Keratinocyte (primary cell): ENCODE results near the gene ITGA3. TPM values are rescaled to one million over a fixed set of nuclear protein-coding genes. Genes with fewer than 3 reads are reported as not detected.

Experiments used
- DNase-seq: peaks from one replicate; pipeline ENCODE4 v3.0.0-alpha.2; 2011; ENCODE audit warnings: low read depth, missing footprints, low spot score
- FAIRE-seq: peaks from 2 replicates; lab custom pipeline; 2011; peaks lifted over from hg19 to GRCh38; lab: Jason Lieb, UNC
- H2AFZ ChIP-seq: 2 replicates; pipeline ENCODE4 v1.6.0; 2012; ENCODE audit warnings: low read length, control low read depth, inconsistent platforms; ENCODE audit not compliant: control insufficient read depth
- H3K27ac ChIP-seq: 2 replicates; pipeline ENCODE4 v1.5.1; 2011; ENCODE audit warnings: low read length; ENCODE audit not compliant: control insufficient read depth, insufficient read depth
- H3K27me3 ChIP-seq: 3 replicates; pipeline ENCODE4 v1.6.0; 2011; ENCODE audit warnings: low read length; ENCODE audit not compliant: control insufficient read depth, insufficient read depth; ENCODE audit errors: extremely low read depth
- H3K36me3 ChIP-seq, 2 experiments: 2 replicates in 1 of 2; 3 replicates in 1 of 2; pipeline ENCODE4 v1.5.1; 2011; ENCODE audit warnings: low read length in 2 of 2, mild to moderate bottlenecking in 1 of 2; ENCODE audit not compliant: control insufficient read depth in 2 of 2, insufficient read depth in 2 of 2; ENCODE audit errors: extremely low read depth in 1 of 2
- H3K4me1 ChIP-seq: 3 replicates; pipeline ENCODE4 v1.5.1; 2011; ENCODE audit warnings: low read length; ENCODE audit not compliant: control insufficient read depth, insufficient read depth; ENCODE audit errors: extremely low read depth
- H3K4me2 ChIP-seq: 3 replicates; pipeline ENCODE4 v1.6.0; 2011; ENCODE audit warnings: low read depth, low read length; ENCODE audit not compliant: control insufficient read depth, insufficient read depth; ENCODE audit errors: extremely low read depth
- H3K4me3 ChIP-seq, 3 experiments: fragments of 200-600 bp in 1 of 3; sonication (generic) in 1 of 3; 2 replicates in 2 of 3; 3 replicates in 1 of 3; pipeline ENCODE4 v1.5.1; 2011 to 2016; ENCODE audit warnings: low read length in 3 of 3, mild to moderate bottlenecking in 3 of 3, control low read depth in 2 of 3, inconsistent platforms in 1 of 3, low read depth in 1 of 3, mixed read lengths in 1 of 3, mixed run types in 1 of 3, moderate library complexity in 1 of 3; ENCODE audit not compliant: control insufficient read depth in 2 of 3, insufficient read depth in 2 of 3; ENCODE audit errors: extremely low read depth in 1 of 3
- H3K79me2 ChIP-seq: 2 replicates; pipeline ENCODE4 v1.6.0; 2012; ENCODE audit warnings: low read length; ENCODE audit not compliant: control insufficient read depth, insufficient read depth
- H3K9ac ChIP-seq: 3 replicates; pipeline ENCODE4 v1.6.0; 2011; ENCODE audit warnings: low read length; ENCODE audit not compliant: control insufficient read depth, insufficient read depth; ENCODE audit errors: extremely low read depth
- H3K9me1 ChIP-seq: 3 replicates; pipeline ENCODE4 v1.6.0; 2011; ENCODE audit warnings: low read length; ENCODE audit not compliant: control insufficient read depth, insufficient read depth; ENCODE audit errors: extremely low read depth
- H3K9me3 ChIP-seq: 2 replicates; pipeline ENCODE4 v1.5.1; 2012; ENCODE audit warnings: low read depth, low read length; ENCODE audit not compliant: control insufficient read depth
- H4K20me1 ChIP-seq: 3 replicates; pipeline ENCODE4 v1.6.0; 2011; ENCODE audit warnings: low read length; ENCODE audit not compliant: control insufficient read depth, insufficient read depth; ENCODE audit errors: extremely low read depth
- CTCF ChIP-seq, 3 experiments: IDR thresholded peaks in 1 of 3; conservative IDR thresholded peaks in 1 of 3; optimal IDR thresholded peaks in 1 of 3; 2 replicates in 2 of 3; 3 replicates in 1 of 3; pipeline versions ENCODE3 to v1.5.1; 2011; ENCODE audit warnings: low read length in 3 of 3, mild to moderate bottlenecking in 3 of 3, moderate library complexity in 2 of 3, control low read depth in 1 of 3, inconsistent platforms in 1 of 3; ENCODE audit not compliant: insufficient read depth in 2 of 3; ENCODE audit errors: extremely low read depth in 1 of 3
- EZH2 ChIP-seq: IDR thresholded peaks from one replicate; pipeline ENCODE4 v1.6.1; 2012; ENCODE audit warnings: inconsistent platforms, mild to moderate bottlenecking, low read length, moderate library complexity
- dilution Hi-C: fragments of 300-500 bp; cut with MboI; formaldehyde crosslinking; loops from one replicate; pipeline ENCODE4 v1.7.0; 2020; ENCODE audit warnings: low sequenced_read_pairs; ENCODE audit not compliant: extremely low pct_ligation_motif_present
- polyA plus RNA-seq, 5 experiments: library from polyadenylated mRNA; depleted of rRNA in 3 of 5; stranded (reverse) in 3 of 5; stranded (forward) in 1 of 5; unstranded in 1 of 5; fragments of >200 nt; gene quantifications; 1 replicate in 1 of 5; 2 replicates in 3 of 5; 3 replicates in 1 of 5; pipeline versions ENCODE4 v1.2.1 to v1.2.3, GENCODE V29; 2011 to 2012; ENCODE audit warnings: missing spikeins in 2 of 5, low read depth in 1 of 5, low replicate concordance in 1 of 5

The ITGA3 gene
- polyA plus RNA-seq, 1 donor (not counting 4 experiments of a cell fraction or from before 2014, with no cell fraction given), result 427 TPM

- Histone ChIP-seq H3K27me3 (no peaks in the 10 kb centered on the region), H3K79me2 (no peaks in the 10 kb centered on the region), H3K4me1 (peaks cover 28% of the 10 kb centered on the region), H3K27ac (no peak overlapping the region), H3K9me3 (no peaks in the 10 kb centered on the region), H3K36me3 (peaks cover 0 to under 1% of the 10 kb centered on the region in 2 experiments), H3K4me3 (no peak overlapping the region), H3K9ac (no peak overlapping the region), H2AFZ (no peak overlapping the region), H3K4me2 (no peak overlapping the region), H4K20me1 (no peaks in the 10 kb centered on the region), H3K9me1 (no peaks in the 10 kb centered on the region)
- TF ChIP-seq EZH2 (no peak), CTCF (optimal IDR thresholded peaks at IDR 0.05 in 1 of 3, IDR thresholded peaks at IDR 0.05 in 1 of 3, conservative IDR thresholded peaks at IDR 0.05 in 1 of 3; ENCODE audit: extremely low read depth in 1 of 3, insufficient read depth in 2 of 3, low read length in 3 of 3) (no peak)
- dilution Hi-C loops, result no loop called here
- DNase-seq (no peak), FAIRE-seq (no peak)
Measured at GRCh38 chr17:50110591-50111349, 54.9 kb downstream of the ITGA3 start.

DNA sequence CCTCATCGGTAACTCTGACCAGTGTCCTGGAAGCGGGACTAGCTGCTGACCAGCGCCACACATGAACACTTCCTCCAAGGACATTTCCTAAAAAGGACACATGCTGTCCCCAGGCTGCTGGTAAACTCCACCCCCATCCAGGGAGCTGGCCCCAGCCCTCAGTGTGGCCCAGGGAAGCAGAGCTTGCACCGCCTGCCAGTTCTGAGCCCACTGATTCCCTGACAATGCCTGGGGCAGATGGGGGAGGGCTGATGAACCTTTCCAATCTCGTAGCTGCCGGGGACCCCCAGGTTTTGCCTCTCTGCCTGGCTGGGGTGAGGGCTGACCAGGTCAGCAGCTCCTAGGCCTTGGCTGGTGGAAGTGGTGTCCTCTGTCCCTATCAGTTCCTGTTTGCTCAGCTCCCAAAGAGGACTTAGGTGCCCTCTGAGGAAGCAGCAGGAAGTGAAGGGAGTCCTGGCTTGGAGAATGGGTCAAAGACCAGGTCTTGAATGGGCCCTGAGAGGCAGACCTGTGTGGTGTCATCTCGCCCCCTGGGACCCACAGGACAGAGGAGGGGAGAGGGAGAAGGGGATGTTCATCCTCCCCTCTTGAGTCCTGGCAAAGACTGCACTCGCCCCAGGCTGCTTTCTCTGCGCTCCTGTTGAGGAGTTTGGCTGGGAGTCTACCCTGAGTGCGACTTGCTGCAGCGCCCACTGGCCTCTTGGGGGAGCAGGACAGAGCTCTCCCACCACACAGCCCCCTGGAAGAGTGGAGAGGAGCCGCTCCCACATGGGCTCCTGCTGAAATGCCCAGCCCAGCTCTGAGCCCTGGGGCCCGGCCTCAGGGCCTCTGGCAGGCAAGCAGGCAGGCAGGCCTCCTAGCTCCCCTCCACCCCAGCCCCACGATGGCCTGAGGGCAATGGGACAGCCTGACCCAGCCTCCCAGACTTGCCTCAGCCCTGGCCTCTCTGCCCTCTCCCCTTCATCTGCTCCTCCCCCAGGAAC lies 56.1 kb downstream of the ITGA3 start:
- TF ChIP-seq CTCF (optimal IDR thresholded peaks at IDR 0.05 in 1 of 3, IDR thresholded peaks at IDR 0.05 in 1 of 3, conservative IDR thresholded peaks at IDR 0.05 in 1 of 3; ENCODE audit: extremely low read depth in 1 of 3, insufficient read depth in 2 of 3, low read length in 3 of 3) (no peak), EZH2 (no peak)
- no peaks in the 10 kb centered on the region for H3K9me1 ChIP-seq
- H4K20me1 ChIP-seq, result no peaks in the 10 kb centered on the region
- H3K9me3 ChIP-seq, result no peaks in the 10 kb centered on the region
- no peak overlapping the region for H3K4me2 ChIP-seq
- H3K27me3 ChIP-seq, result no peaks in the 10 kb centered on the region
- H3K4me3 ChIP-seq, result no peak overlapping the region
- H3K4me1 ChIP-seq, result peaks cover 30% of the 10 kb centered on the region
- FAIRE-seq, result no peak
- no peak overlapping the region for H3K9ac ChIP-seq
- H3K27ac ChIP-seq, result no peak overlapping the region
- no peak for DNase-seq
- H2AFZ ChIP-seq, result no peak overlapping the region
- dilution Hi-C loops, result no loop called here
- no peaks in the 10 kb centered on the region for H3K36me3 ChIP-seq
- no peaks in the 10 kb centered on the region for H3K79me2 ChIP-seq
